Fibroblast of mammary gland (primary cell): Measurements from ENCODE around the gene PARVA.
A peak's percentile ranks its signal among the peaks of the same experiment; 100 is the strongest.

Source experiments
- DNase-seq: peaks from one replicate; pipeline ENCODE4 v3.0.0-alpha.2; 2010; ENCODE audit warnings: low read depth
- H3K4me3 ChIP-seq: 2 replicates; pipeline ENCODE4 v1.5.1; 2011; ENCODE audit warnings: low read depth, mild to moderate bottlenecking, low read length, moderate library complexity; ENCODE audit not compliant: control insufficient read depth
- CTCF ChIP-seq: conservative IDR thresholded peaks from 2 replicates; pipeline ENCODE4 v1.5.1; 2011; ENCODE audit warnings: low read depth, low read length, inconsistent platforms; ENCODE audit not compliant: control insufficient read depth, insufficient read depth

Gene PARVA

DNA sequence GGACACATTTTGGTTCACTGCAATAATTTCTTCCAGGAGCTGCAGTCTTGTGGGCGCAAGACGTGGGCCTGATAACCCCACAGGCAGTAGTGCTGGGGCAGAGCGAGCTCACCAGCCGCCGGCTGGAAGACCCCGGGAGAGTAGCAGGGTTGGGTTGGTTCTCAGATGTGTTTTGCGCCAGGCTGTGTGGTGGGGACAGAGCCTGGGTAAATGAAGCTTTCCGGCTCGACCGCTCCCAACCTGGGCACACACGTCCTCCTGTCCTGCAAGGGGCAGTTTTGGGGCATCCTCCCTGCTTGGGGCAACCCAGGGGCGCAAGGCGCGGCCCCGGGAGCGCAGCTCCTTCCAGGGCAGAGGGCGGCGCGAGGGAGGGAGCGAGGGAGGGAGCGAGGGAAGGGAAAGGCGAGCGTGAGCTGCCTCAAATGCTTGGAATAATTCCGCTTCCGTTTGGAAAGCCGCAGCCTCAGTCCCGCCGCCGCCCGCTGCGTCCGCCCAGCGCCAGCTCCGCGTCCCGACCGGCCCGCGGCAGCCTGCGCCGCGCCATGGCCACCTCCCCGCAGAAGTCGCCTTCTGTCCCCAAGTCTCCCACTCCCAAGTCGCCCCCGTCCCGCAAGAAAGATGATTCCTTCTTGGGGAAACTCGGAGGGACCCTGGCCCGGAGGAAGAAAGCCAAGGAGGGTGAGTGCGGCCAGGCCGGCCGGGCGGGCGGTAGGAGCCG is at the start of gene PARVA:
Gene PARVA, plus strand, starts transcription at position 466 of the 718 bp plus-strand sequence. Its CDS starts 77 bp downstream, at position 543.
- peak; percentile 69 for DNase-seq
- no peak for TF ChIP-seq CTCF
- peak within 1 kb of the TSS; percentile 76 for H3K4me3 ChIP-seq

DNA sequence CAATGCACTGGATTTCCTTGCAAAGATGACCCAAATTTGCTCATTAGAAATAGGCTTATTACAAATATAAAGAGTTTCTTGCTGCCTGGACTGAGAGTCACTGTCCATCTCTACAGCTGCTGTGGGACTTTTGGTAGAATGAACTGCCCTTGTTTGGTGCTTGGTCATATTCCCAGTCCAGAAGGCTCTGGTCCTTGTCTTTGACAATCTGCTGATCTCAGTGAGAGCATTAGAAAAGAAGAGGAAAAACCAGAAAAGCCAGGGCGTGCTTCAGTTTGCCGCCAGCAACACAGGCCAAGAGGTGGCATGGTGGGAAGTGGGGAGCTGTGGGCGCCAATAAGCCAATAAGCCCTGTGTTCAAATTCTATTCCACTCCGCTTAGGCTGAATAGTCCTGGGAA is 48.2 kb upstream of the PARVA start:
- DNase-seq = no peak
- TF ChIP-seq CTCF = no peak

GRCh38 chr11:12329797-12330196 is 47.6 kb upstream of the PARVA start:
- H3K4me3 ChIP-seq = no peak overlapping the region
- no peak for DNase-seq
- TF ChIP-seq CTCF = no peak

More for the DNA sequence above, 48.2 kb upstream of the PARVA start:
- H3K4me3 ChIP-seq = no peak overlapping the region

DNA sequence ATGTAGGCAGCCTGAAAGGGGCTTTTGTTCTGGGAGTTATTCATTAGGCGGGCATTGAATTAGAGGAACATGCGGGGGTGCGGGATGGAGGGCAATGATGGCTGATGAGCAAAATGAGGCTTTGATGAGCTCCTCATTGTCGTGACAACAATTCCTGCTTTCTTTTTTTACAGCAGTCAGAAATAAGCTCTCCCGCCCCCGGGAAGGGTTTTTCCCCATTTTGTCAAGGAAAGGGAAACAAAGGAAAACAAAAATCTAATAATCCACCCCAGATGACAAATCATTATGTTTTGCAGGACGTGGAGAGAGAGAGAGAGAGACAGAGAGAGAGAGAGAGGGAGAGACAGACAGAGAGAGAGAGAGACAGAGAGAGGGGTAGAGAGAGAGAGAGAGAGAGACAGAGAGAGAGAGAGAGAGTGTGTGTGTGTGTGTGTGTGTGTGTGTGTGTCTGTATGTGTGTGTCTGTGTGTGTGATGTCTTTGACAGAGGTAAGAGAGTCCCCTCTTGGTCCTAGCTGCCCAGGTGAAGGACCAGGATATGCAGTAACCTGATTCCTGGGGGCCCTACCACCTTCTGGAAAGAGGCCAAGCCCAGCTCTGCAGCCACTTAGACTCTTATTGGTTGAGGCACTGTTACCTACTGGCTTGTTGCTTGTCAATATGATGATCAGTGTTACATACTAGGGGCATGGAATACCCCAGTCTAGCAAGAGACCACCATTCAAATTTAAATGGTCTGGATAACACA is 46.7 kb upstream of the PARVA start:
- no peak for TF ChIP-seq CTCF
- no peak for DNase-seq
- H3K4me3 ChIP-seq = no peak overlapping the region

GRCh38 chr11:12331239-12331874 is 46.0 kb upstream of the PARVA start:
- DNase-seq = peak; percentile 85
- H3K4me3 ChIP-seq = no peak overlapping the region
- peak; percentile 82 for TF ChIP-seq CTCF

GRCh38 chr11:12343526-12343925 is 33.8 kb upstream of the PARVA start:
- DNase-seq = no peak
- TF ChIP-seq CTCF = no peak
- H3K4me3 ChIP-seq = no peak overlapping the region
